Activated CD8-positive, alpha-beta T cell treated with anti-CD3 and anti-CD28 coated beads for 36 hours (primary cell): Measurements from ENCODE around the gene MAEL. TPM values are rescaled to one million over a fixed set of nuclear protein-coding genes. Genes with fewer than 3 reads are reported as not detected.

ENCODE experiments used
- ATAC-seq: fragments of 200-7000 bp; cut with Tn5 transposase; one replicate; pipeline ENCODE4 v1.10.0; 2021; ENCODE audit warnings: mild to moderate bottlenecking, moderate library complexity
- CTCF ChIA-PET: fragments of 350-600 bp; sonication (Branson Sonifier 250); formaldehyde crosslinking; loops from one replicate; lab custom pipeline; 2021; ENCODE audit warnings: antibody characterized with exemption; lab: Charles Lee
- POLR2A ChIA-PET: fragments of 350-600 bp; sonication (Branson Sonifier 250); formaldehyde crosslinking; loops from one replicate; lab custom pipeline; 2021; ENCODE audit warnings: antibody characterized with exemption; lab: Charles Lee
- DNase-seq: peaks from one replicate; pipeline ENCODE4 v3.0.0-alpha.2; 2020
- H3K27ac Mint-ChIP-seq: one replicate; pipeline ENCODE4 v1.8.0; 2021; ENCODE audit warnings: mild to moderate bottlenecking, mixed read lengths
- H3K27me3 Mint-ChIP-seq: one replicate; pipeline ENCODE4 v1.8.0; 2021; ENCODE audit warnings: mixed read lengths
- H3K36me3 Mint-ChIP-seq: one replicate; pipeline ENCODE4 v1.8.0; 2021; ENCODE audit warnings: low read depth, mixed read lengths
- H3K4me1 Mint-ChIP-seq: one replicate; pipeline ENCODE4 v1.8.0; 2021; ENCODE audit warnings: low read depth, mixed read lengths
- H3K4me3 Mint-ChIP-seq: one replicate; pipeline ENCODE4 v1.8.0; 2021; ENCODE audit warnings: mild to moderate bottlenecking, moderate library complexity, mixed read lengths
- H3K9me3 Mint-ChIP-seq: one replicate; pipeline ENCODE4 v1.8.0; 2021; ENCODE audit warnings: mixed read lengths
- CTCF ChIP-seq: fragments of 200-600 bp; IDR thresholded peaks from one replicate; pipeline ENCODE4 v1.8.0; 2022; ENCODE audit warnings: antibody characterized with exemption, mild to moderate bottlenecking
- intact Hi-C: fragments of 100-400 bp; cut with micrococcal nuclease; formaldehyde crosslinking; loops from one replicate; pipeline ENCODE4 v1.10.0; 2022
- total RNA-seq, 2 experiments: library from RNA; stranded (reverse); gene quantifications; one replicate each; pipeline ENCODE4 v1.2.3, GENCODE V29; 2021

MAEL gene
- total RNA-seq, 2 experiments from 2014 or later: 0.29 TPM; not detected in 1

DNA sequence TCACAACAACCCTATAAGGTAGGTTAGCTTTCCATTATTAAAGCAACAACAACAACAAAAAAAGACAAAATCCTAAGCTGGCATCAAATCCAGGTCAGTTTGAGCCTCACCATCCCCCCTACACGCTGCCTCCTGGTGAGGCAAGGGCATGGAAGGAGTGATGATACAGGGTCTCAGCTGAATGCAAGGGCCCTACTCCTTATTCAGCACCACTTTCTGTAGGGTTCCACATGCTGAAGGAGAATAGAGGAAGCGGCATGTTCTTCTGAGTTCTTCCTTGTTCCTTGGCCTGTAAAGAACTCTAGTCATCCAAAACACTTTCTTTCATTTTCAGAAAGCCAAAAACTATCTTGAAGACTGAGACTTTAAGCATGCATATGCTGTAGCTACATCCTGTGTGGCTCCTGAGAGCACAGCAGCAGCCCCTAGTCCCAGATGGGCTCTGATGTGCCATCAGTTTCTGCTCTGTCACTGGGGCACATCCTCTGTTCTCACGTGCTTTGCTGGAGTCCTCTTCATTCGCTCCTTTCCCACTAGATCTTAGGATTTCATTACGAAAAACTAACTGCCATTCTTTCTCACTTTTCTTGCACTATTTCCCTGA lies 19.9 kb upstream of the MAEL start:
- CTCF ChIA-PET: interaction anchor here (0.7 to 9.2 kb wide), 5 partner anchors 11 to 92 kb away, joined by 3 to 47 read pairs (median 4); no protein-coding TSS in a partner anchor

DNA sequence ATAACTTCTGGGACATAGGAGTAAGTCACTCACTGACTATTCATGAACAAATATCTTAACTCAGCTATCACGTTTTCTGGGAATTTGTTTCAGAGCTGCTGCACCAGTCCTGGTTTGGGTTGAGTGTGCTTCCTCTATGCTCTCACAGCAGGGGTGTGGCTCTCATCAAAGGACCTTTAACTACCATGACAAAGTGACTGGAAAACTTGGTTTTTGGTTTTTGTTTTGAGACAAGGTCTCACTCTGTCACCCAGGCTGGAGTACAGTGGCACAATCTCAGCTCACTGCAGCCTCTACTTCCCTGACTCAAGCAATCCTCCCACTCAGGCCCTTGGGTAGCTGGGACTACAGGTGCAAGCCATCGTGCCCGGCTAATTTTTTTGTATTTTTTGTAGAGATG lies 17.8 kb upstream of the MAEL start:
- POLR2A ChIA-PET: no interaction called here
- H3K27ac Mint-ChIP-seq: no peak overlapping the region
- intact Hi-C loops: loop anchor here (5.0 kb wide), 1 partner anchor 86 kb away; no protein-coding TSS in a partner anchor
- peaks cover 25% of the 10 kb centered on the region for H3K27me3 Mint-ChIP-seq
- H3K9me3 Mint-ChIP-seq: no peaks in the 10 kb centered on the region
- no peak for TF ChIP-seq CTCF
- peak; percentile 25 for ATAC-seq
- no peaks in the 10 kb centered on the region for H3K36me3 Mint-ChIP-seq
- peak; percentile 28 for DNase-seq
- CTCF ChIA-PET: interaction anchor here (0.9 to 9.2 kb wide), 3 partner anchors 62 to 87 kb away, joined by 4 to 47 read pairs (median 31); no protein-coding TSS in a partner anchor
- peaks cover 52% of the 10 kb centered on the region for H3K4me1 Mint-ChIP-seq
- H3K4me3 Mint-ChIP-seq: no peak overlapping the region

More for the DNA sequence above, 19.9 kb upstream of the MAEL start:
- TF ChIP-seq CTCF: no peak
- DNase-seq (peak; percentile 35), ATAC-seq (peak; percentile 72)
- H3K4me3 Mint-ChIP-seq: no peak overlapping the region
- H3K27ac Mint-ChIP-seq: peak overlapping the region; percentile 1
- H3K27me3 Mint-ChIP-seq: peaks cover 24% of the 10 kb centered on the region
- H3K9me3 Mint-ChIP-seq: no peaks in the 10 kb centered on the region
- peaks cover 41% of the 10 kb centered on the region for H3K4me1 Mint-ChIP-seq
- POLR2A ChIA-PET: interaction anchor here (1.1 kb wide), 1 partner anchor 65 kb away, joined by 3 read pairs; no protein-coding TSS in a partner anchor
- intact Hi-C loops: no loop called here
- H3K36me3 Mint-ChIP-seq: no peaks in the 10 kb centered on the region

DNA sequence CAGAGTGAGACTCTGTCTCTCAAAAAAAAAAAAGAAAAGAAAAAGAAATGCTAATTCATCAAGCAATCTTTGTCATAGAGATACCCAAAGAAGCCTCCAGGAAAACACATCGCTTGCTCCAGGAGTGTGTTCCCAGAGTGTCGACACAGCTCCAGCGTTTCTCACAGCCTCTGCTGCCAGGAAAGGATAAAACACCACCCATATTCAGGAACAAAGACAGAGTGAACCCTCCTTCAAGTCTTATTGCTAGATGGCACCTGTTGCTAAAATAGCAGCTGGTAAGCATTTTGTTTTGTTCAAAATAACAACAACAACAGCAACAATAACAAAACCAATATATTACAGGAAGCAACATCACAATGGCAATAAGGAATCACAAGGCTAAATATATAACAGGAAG lies 16.9 kb upstream of the MAEL start:
- peaks cover 60% of the 10 kb centered on the region for H3K4me1 Mint-ChIP-seq
- H3K27me3 Mint-ChIP-seq: peaks cover 26% of the 10 kb centered on the region
- intact Hi-C loops: loop anchor here (5.0 kb wide), 1 partner anchor 85 kb away; no protein-coding TSS in a partner anchor
- H3K4me3 Mint-ChIP-seq: no peak overlapping the region
- TF ChIP-seq CTCF: no peak
- ATAC-seq (no peak), DNase-seq (no peak)
- ChIA-PET POLR2A (no interaction called here), CTCF (interaction anchor here (1.3 to 9.2 kb wide), 2 partner anchors 15 to 86 kb away, joined by 3 to 47 read pairs; no protein-coding TSS in a partner anchor)
- H3K27ac Mint-ChIP-seq: no peak overlapping the region
- H3K9me3 Mint-ChIP-seq: no peaks in the 10 kb centered on the region
- H3K36me3 Mint-ChIP-seq: no peaks in the 10 kb centered on the region

DNA sequence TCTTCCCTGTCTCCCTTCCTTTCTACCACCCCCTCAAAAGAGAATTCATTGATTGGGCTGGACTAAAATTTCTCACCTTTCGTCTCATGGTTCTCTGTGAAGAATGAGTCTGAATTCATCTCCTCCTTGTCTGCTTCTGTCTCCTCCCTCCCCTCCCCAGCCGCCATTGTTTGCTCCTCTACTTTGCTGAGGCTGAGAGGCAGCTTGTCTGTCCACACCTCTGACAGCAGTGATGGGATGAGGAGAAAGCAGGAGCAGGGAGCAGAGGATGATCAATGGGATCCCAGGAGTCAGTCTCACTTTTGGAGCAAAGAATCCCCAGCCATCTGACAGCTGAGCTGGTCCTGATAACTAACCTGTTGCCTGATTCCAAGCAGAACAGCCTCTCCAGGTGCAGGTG lies 16.3 kb upstream of the MAEL start:
- Mint-ChIP-seq H3K27me3 (peaks cover 25% of the 10 kb centered on the region), H3K36me3 (no peaks in the 10 kb centered on the region), H3K4me1 (peaks cover 60% of the 10 kb centered on the region), H3K4me3 (no peak overlapping the region), H3K27ac (no peak overlapping the region), H3K9me3 (no peaks in the 10 kb centered on the region)
- intact Hi-C loops: loop anchor here (5.0 kb wide), 1 partner anchor 84 kb away; no protein-coding TSS in a partner anchor
- POLR2A ChIA-PET: interaction anchor here (1.4 kb wide), 1 partner anchor 17 kb away, joined by 4 read pairs; no protein-coding TSS in a partner anchor
- no peak for ATAC-seq
- no peak for DNase-seq
- TF ChIP-seq CTCF: no peak
- CTCF ChIA-PET: interaction anchor here (0.9 to 9.2 kb wide), 4 partner anchors 15 to 88 kb away, joined by 3 to 47 read pairs (median 9); no protein-coding TSS in a partner anchor
